ENCODE results near the gene ARID5B.
"Not testable (repeated sequence)": the region's sequence is repeated elsewhere in the genome, so short reads cannot be mapped to it uniquely, and the experiment has no call there.

Gene ARID5B

DNA sequence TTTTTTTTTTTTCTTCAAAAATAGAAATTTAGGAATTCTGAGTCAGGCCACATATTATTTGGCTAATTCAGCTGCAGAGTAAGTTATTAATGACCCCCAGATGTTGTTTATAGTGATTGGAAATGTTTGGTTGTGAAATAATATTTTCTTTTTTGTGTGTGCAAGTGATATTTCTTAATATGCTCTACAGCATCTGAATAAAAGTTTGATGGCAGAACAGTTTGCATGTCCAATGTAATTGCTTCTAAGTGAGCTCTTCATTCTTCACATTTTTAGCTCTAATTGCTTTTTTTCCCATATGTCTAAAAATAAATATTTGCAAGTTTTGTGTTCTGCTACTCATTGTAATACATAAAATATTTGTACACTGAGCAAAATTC, 116.0 kb downstream of the ARID5B start:
- DNase-seq = no peak

DNA sequence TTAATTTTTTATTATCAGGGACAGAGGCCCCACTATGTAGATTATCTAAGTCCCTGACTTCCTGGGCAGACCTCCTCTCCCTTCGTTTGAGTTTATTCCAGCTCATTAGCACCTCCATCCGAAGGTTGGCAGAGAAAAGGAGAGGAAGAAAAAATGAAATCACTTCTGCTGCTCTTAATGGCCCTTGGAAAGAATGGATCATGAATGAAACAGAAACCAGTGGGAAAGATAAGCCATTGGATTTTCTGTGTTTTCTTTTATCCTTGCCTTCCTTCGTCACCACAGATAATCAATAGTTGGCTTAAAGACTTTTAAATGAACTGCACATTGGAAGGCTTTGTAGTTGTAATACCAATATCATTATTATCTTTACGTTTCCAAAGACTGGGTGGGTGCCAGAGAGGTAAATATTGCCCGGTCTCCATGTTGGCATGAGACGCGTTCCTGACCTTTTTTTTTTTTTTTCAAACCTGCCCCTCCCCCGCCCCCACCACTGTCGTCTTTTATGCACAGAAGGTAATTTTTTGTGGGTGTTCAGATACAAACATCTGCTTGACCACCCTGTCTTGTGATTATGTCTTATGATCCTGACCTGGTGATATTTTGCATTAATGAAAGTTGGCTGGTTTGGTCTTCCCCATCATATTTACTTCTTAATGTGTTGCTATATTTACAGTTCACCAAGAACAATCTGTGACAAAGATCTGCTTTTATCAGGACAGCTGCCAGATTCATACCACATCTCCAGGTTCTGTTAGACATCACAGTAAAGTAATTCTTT, 116.8 kb downstream of the ARID5B start:
- no peak for DNase-seq

DNA sequence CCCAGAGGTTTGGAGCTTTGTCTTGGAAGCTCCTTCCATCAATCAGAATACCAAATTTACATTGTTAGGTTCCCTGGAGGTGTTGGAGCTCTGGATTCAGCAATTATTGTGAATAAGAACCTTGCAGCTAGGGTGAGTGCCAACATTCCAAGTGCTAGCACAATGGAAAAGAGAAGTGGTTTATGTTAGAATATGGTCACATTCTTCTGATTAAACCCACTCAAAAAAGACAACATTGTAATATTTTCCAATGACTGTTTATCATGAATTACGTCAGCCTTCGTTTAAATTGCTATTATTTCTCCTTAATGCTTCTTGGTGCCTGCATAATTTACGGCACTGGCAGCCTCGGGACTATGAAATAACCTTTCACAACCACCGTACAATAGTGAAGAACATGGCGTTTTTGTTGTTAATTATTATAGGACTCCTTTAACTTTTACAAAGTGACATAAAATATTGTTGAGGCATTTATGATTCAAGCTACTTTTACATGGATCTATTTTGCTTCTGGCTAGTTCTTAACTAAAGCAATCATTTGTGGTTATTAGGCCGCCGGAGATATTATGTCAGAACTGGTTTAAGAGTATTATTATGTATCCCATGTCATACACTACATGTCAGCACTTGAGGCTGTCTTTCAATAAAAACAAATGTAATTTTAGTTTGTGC, 117.7 kb downstream of the ARID5B start:
- no peak for DNase-seq

DNA sequence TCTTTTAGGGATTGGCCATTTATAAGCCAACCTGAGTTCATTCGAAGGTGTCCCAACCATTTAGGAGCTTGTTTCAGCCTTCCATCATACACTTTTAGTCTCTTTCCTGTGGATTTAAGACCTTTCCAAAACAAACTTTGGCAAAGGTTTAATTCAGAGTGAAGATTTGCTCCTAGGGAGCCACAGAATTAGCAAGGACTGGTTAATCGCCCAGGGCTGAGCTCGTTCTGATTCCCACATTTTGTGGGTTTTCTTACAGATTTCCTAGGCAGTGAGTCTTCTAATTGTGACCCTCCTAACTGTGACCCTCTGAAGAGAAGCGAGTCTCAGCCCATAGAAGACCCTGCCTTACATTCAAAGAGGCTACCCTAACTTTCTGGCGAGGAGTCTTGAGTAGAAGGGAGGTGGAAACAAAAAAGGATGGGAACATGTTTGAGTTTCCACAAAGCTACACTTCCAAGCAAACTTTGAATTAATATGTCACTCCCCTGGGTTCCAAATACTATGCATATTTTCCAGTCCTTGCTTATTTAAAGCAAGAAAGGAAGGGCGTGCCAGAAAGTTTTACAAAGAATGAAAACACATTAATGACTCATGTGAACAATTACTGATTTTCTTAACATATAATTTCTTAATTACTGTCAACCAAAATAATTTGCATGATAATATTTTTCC, 118.3 kb downstream of the ARID5B start:
- DNase-seq = no peak

DNA sequence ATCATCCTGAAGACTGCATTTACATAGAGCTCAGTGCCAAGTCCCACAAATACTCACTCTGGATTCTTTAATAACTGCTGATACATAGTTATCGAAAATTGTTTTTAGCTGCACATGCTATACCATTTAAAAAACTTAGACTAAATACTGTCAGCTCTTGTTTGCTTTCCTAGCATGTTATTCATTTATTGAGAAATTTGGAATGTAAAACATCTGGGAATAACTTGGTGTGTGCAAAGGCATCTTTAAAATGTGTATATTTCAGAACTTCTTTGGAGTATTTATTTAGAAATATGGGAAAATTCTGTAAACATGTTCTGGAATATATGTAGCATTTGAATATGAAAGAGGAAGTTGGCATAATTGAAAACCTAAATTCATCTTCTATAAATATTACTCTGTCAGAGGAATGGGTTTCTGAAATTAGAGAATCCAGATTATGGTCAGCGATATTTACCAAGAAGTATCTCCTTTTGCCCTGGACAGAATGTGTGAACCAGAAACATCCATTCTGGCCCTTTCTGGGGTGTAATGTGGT, 119.7 kb downstream of the ARID5B start:
- DNase-seq = no peak

DNA sequence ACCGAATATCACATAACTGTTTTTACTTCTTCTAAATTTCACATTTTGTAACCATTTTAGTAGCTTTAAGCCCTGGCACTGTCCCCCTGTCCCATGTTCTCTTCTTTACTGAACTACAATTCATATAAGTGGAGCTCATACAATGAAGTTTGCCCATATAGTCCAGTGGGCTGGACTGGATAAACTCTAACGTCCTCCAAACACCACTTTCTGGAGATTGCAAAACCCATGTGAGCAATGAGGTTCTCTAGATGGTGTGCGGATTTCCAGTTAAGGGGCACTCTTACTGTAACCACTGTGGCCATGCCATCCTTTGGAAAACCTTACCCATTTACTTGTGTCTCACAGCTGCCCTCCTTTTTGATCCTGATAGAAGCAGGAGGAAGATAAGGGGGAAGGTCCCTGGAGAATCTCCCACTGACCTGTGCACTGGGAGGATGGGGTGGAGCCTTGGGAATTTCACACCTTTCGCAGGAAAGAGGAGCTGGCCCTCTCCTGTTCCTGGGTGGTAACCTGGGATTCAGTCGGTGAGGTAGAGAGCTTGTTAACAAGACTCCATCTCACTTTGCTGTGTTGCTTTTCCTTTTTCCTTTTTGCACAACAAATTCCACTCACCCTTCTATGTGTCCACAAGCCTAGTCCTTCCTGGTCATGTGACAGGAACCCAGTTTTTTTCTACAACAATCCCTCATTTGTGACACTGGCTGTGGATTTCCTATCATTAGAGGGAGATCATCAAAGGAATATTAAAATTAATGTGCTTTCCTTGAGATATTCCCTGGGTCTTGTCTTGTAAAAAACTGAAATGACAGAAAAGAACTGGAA, 120.7 kb downstream of the ARID5B start:
- no peak for DNase-seq

DNA sequence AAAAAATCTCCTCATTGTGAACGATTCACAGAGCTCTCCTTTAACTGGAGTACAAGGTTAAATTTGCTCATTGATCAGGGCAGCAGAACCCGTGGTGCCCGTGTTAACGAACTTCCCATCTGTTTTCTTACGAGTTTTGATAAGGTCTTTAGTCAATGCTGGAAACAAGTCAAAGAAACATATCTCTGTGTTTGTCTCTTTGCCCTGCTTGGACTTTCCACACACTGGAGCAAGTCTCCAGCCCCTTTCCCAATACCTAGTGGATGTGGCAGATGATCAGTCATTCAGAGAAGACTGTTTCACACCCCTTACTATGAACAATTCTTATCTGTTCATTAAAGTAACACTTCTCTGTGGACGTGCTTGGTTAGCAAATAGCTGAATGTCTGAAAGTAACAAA, 121.3 kb downstream of the ARID5B start:
- no peak for DNase-seq

DNA sequence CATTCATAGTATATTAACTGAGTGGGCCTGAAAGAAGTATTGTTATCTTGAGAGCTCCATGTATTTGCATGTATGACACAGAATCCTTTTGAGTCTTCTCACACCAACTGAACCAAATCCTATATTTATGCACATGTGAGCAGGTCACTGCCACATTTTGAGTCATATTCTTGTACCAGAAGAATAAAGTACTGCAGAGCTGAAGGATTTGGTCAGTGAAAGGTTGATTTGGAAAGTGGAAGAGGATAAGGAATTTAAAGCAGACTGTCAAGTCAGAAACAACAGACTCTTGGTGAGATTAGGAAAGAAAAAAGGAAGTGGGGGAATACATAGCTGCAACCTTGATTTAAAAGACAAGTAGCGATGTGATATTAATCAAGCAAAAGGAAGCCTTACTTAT, 121.8 kb downstream of the ARID5B start:
- no peak for DNase-seq

DNA sequence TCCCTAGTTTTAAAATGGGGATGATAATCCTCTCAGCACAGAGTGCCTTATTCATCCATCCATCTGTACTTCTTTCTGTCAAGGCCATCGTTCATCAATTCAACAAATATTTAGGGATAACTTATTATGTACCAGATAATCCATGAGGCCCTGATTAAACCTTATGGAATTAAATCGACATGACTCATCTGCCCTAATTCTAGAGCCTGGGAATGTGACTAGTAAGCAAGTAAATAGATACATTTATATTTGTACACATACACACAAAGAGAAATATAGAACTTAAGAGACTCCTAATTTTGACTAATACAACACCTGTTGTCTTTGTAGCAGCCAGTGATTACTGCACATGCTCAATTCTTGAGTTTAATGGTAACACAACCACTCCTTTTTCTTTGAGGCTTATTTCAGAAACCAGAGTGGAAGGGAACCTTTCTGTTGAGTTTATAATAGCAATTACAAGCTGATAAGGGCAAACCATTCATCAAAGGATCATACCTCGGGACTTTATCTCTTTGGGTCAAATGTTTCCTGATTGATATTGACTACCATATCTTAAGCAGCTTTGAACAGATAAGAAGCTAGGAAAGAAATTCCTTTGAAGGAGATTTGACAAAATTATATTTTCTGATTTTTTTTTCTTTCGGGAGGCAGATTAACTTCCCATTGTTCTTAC, 122.7 kb downstream of the ARID5B start:
- DNase-seq = no peak

DNA sequence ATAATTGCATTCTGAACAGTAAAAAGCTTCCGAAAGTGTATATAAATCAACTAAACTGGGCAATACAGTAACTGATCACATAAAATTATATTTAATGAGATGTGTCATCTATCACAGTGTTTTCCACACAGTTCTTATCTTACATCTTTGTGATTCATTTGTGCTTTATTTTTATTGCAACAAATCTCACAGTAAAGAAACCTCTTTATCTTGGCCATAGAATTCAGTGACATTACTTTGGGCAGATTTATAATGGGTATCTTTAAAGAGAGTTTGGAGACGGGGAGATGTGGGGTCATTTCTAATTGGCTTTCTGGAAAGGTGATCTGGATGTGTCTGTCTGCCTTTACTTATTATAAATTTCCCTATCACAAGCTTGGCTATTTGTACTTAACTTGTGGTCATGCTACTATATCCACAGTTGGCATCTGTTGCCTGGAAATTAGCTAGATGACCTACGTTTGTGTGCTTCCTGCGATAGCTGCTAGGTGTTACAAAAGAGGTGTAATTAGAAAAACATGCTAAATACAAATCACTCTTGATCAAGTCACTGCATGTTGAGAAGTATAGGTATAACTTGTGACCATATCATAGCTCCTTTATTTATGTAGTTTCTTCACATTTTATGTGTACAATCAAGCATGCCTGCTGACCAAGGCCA, 123.8 kb downstream of the ARID5B start:
- DNase-seq = no peak

DNA sequence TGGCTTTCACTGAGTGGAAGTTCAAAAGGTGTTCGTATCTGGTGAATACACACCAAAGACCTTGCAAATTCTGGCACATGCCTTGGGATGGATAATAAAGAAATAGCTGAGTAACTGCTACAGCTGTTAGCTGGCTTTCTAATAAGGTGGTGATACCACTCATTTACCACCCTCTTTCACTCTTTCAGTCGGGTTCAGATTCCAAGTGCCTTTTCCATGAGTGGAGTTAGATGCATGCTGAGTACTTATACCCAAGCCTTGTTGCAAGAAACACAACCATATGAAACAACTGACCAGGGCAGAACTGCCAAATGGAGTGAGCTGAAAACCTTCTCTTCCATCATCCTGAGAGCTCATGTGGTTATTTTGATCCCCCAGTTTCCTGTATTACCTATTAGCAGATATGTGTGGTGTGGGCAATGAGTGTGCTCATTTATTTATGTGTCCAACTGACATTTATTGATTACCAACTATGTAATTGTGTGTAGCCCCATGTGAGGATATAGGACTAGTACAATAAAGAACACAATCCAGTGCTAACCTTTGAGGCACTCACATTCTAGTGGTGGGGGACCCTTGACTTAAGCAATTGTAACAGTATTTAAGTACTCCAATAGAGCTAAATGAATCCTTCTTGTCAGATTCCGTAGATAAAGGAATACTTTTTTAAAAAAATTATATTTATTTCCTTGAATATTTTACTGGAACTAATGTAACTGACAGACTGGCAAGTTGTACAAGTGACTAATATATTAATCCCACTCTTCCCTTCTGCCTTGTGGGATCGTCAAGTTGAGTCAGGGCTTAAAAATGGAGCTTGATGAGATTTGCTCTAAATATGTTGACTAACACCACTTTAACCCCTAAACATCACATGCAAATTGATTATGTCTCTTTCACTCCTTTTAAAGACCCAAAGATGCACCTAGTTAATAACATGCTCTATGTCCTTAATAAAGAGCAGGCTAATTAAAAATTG, 124.7 kb downstream of the ARID5B start:
- no peak for DNase-seq

DNA sequence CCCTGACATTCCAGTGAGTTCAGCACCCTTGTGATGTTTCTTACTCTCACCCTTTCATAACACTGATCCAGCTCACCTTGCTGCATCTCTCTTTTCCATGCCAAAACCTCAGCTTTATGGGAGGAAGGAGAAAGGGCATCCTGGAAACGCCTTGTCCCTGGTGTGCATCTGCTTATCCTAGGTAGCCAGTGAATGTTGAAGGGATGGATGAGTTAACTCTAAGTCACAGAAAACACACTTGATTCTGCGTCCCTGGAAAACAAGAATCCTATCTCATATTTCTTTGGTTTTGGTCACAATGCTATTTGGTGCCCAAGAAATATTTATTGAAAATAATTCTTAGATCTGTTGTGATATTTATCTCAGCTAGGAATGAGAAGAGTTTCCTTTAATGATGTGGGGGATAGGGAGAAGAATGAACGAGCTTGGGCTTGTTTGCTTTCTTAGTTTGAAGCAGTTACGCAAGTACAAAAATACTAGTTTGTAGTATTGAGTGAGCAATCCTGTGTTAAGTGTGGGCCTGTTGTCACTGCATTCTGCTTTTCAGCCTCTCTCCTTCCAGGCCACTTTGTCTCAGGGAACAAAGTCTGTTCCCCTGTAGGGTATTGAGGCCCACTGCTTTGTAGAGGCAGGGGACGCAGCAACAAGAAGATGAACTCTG, 126.5 kb downstream of the ARID5B start:
- DNase-seq = no peak

DNA sequence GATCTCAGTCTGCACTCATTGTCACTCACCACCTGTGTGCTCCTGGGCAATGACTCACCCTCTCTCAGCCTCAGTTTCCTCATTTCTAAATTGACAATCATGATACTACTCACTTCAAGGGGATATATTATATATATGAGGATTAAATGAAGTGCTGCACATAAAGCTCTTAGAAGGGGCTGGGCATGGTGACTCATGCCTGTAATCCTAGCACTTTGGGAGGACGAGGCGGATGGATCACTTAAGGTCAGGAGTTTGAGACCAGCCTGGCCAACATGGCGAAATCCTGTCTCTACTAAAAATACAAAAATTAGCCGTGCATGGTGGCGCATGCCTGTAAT, 127.0 kb downstream of the ARID5B start:
- DNase-seq = not testable (repeated sequence)

DNA sequence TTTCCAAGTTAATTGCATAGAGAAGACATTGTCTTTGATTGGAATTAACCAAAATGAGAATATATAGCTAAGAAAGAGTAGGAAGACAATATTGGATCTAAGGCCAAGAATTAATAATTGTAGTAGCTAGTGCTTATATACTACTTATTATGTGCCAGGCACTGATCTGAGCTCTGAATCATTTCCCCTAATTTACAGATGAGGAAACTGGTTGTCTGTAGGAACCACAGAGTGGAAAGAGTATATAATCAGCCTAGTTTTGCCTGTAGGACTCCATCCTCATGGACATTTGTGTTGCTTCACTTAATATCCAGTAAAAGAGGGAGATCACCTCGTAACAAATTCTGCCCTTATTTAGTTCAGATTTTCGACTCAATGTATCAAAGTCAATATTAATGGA, 127.9 kb downstream of the ARID5B start:
- no peak for DNase-seq

DNA sequence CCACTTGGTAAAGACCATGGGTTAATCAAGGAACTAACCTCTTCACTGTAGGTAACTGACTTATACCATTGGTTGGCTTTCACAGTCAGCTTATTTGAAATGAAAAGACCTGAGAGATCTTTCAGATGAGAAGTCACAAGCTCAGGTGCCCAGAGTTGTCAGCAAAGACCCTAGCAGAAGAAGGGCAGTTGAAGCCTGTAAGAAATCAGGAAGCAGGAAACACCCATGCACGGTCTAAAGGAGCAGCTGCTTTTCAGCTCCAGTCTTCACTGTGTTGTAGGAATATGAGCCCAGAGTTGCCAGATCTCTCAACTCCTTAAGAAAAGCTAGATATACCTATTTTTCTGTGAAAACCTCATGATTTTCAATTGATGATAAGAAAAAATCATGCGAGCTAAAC, 130.0 kb downstream of the ARID5B start:
- no peak for DNase-seq

DNA sequence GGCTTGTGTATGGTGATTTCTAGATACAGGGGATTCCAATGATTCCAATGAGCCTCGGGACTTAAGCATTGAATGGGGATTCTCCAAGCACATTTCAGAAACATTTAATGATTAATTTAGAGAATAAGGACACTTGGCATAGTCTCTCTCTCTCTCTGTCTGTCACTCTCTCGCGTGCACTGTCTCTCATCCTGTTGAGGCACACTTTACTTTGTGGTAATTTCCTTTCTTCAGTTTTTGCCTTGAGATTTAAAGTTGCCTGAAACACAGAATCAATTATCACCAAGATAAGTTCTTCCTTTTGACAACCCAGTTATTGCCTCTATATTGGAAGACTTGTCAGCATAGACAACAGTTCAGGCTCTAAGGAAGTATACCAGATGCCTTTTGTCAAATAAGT, 131.6 kb downstream of the ARID5B start:
- DNase-seq = no peak

DNA sequence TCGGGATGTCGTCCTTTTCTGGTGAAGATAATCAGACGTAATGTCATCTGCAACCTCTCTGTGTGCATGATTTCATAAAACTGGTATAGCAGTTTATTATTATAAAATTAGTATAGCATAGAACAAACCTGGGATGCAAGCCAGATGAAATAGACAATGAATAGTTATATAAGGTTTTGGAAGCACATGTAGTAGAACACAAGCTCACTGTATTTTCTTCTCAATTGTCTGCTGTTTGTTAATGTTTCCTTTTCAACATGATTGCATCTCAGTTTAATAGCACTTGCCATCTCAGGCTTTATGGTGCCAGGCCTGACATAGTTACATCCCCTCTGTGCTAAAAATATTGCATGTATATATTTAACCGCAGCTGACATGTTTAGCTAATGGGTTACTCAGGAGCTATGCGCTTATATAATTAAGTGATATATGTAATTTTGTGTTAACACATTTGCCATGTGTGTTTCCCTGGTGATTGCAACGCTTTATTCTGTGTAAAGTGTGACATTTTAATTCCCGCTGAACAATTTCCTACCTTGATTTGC, 132.7 kb downstream of the ARID5B start:
- no peak for DNase-seq

DNA sequence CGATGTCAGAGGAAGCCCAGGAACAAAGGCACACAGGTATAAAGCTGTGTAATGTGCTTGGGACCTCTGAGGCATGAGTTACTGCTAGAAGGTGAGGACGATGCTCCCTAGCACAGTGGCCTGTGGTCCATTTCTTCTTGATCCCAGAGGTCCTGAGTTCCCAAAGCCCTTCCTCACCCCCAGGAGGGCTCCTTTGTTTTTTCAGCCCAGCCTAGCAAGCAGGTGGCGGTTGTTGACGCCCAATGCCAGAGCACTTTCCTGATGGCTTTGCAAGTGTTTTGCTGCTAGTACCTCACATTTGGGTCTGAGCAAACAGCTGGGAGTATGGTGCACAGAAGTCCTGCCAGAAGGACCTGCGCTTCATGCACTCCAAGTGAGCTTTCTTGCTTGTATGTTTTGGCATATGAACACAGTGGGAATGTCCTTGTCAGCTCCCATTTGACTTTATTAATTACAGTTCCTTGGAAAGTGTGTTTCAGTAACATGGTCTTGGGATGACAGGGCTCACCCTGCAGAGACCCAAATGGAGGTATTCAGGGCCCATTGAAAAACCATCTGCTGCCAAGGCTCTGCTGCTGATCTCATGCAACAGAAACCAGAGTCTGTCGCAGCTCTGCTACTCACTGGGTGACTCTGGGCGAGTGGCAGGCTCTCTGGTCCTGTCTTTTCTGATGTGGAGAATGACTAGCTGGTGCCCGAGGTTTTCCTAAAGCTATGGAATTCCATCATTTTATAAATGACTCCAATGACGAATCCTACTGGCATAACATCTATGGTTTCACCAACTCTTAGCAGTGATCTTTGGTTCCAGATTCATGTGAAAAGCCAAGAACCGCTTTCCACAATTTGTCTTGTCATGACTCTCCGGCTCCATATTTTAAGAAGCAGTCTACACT, 134.9 kb downstream of the ARID5B start:
- DNase-seq = no peak

Measured in COR-L47 (cell line).